Right lobe of liver (tissue), 6 donors: Measurements from ENCODE around the gene NOS3. TPM values are rescaled to one million over a fixed set of nuclear protein-coding genes. Genes with fewer than 3 reads are reported as not detected.

ENCODE experiments used
- ATAC-seq, 4 donors: fragments of 200-7000 bp; cut with Tn5 transposase; one replicate each; pipeline ENCODE4 v1.9.1; 2020; ENCODE audit warnings: mild to moderate bottlenecking in 4 of 4, moderate library complexity in 4 of 4
- DNase-seq, 3 donors: peaks; one replicate each; pipeline ENCODE4 v3.0.0-alpha.2; 2020
- H3K27ac ChIP-seq, 3 donors: fragments of 200-600 bp; one replicate each; pipeline ENCODE4 v1.8.0; 2022
- H3K27me3 ChIP-seq, 2 donors: fragments of 200-600 bp; one replicate each; pipeline ENCODE4 v1.8.0; 2022
- H3K36me3 ChIP-seq, 4 donors: fragments of 200-600 bp; sonication (generic) in 1 of 4; one replicate each; pipeline versions ENCODE4 v1.5.1 to v1.8.0; 2017 to 2022; ENCODE audit warnings: control low read depth in 1 of 4
- H3K4me1 ChIP-seq, 4 donors: fragments of 200-600 bp; sonication (generic) in 1 of 4; one replicate each; pipeline versions ENCODE4 v1.5.1 to v1.8.0; 2017 to 2022; ENCODE audit warnings: control low read depth in 1 of 4
- H3K4me3 ChIP-seq, 3 donors: fragments of 200-600 bp; one replicate each; pipeline ENCODE4 v1.8.0; 2022
- H3K9me3 ChIP-seq, 4 donors: fragments of 200-600 bp; sonication (generic) in 1 of 4; one replicate each; pipeline versions ENCODE4 v1.5.1 to v1.8.0; 2017 to 2022; ENCODE audit warnings: control low read depth in 1 of 4
- CTCF ChIP-seq, 4 donors: fragments of 200-600 bp in 3 of 4; fragments of 450-650 bp in 1 of 4; IDR thresholded peaks; one replicate each; pipeline versions ENCODE4 v1.5.1 to v1.8.0; 2016 to 2022; ENCODE audit warnings: antibody characterized with exemption in 4 of 4, mild to moderate bottlenecking in 2 of 4
- POLR2A ChIP-seq: fragments of 450-650 bp; IDR thresholded peaks from one replicate; pipeline ENCODE4 v1.6.1; 2017; ENCODE audit warnings: antibody characterized with exemption, mild to moderate bottlenecking
- WGBS: methylation state at CpG from one replicate; pipeline ENCODE4 v1.1.6; 2018; ENCODE audit warnings: low coverage, low lambda C conversion rate; ENCODE audit not compliant: insufficient coverage; ENCODE audit errors: missing lambda C conversion rate; 5-methylcytosine and 5-hydroxymethylcytosine counted together
- intact Hi-C, 2 donors: fragments of 100-400 bp; cut with DNase I; formaldehyde crosslinking; loops; one replicate each; pipeline versions ENCODE4 v1.11.2 to v1.14.1; 2022
- total RNA-seq, 6 experiments: library from RNA; depleted of rRNA in 2 of 6; stranded (reverse); fragments of >200 nt in 2 of 6; fragmentation: NEBNext Ultra II Directional in 3 of 6; extraction: Animal tissue kit (Norgen Biotek cat#: 25700) in 3 of 6; gene quantifications; one replicate each; pipeline versions ENCODE4 v1.1.0 to v1.2.4, GENCODE V29; 2016 to 2023
- donor health status: DM: no; HTN: yes; CAD: no.
- donor health status: DM: no; HTN: no; CAD: no.
- donor health status: DM: no; HTN: no; CAD: no.
- donor health status: DM: no; HTN: yes; CAD: no.
- donor health status: DM: no; HTN: yes; CAD: no.

Gene NOS3
- total RNA-seq, 6 experiments from 2014 or later, result 2.4 to 9.2 (median 5.0) TPM

- peak in 1 of 3 donors; percentile 22 for DNase-seq
Observed at GRCh38 chr7:150949564-150949963, 41.3 kb upstream of the NOS3 start.

GRCh38 chr7:150949971-150950491 lies 40.8 kb upstream of the NOS3 start:
- Histone ChIP-seq H3K36me3 (no peaks in the 10 kb centered on the region), H3K4me1 (no peaks in the 10 kb centered on the region), H3K27ac (no peak overlapping the region), H3K27me3 (no peaks in the 10 kb centered on the region), H3K9me3 (no peaks in the 10 kb centered on the region), H3K4me3 (no peak overlapping the region)
- peak in 1 of 3 donors; percentile 35 for DNase-seq
- intact Hi-C loops, result no loop called here
- 76% methylated on average over 5 of the region's 16 CpGs for WGBS
- ATAC-seq, result no peak
- TF ChIP-seq CTCF (IDR thresholded peaks at IDR 0.05), result no peak
- no peak for TF ChIP-seq POLR2A

More at GRCh38 chr7:150949564-150949963, 41.3 kb upstream of the NOS3 start:
- Histone ChIP-seq H3K27ac (no peak overlapping the region), H3K4me1 (no peaks in the 10 kb centered on the region), H3K9me3 (no peaks in the 10 kb centered on the region), H3K36me3 (no peaks in the 10 kb centered on the region), H3K4me3 (no peak overlapping the region), H3K27me3 (no peaks in the 10 kb centered on the region)
- no peak for ATAC-seq
- intact Hi-C loops, result no loop called here
- 50% methylated on average over 4 of the region's 4 CpGs for WGBS
- no peak for TF ChIP-seq POLR2A
- no peak for TF ChIP-seq CTCF (IDR thresholded peaks at IDR 0.05)

GRCh38 chr7:150950496-150951180 lies 40.2 kb upstream of the NOS3 start:
- Histone ChIP-seq H3K9me3 (no peaks in the 10 kb centered on the region), H3K27me3 (no peaks in the 10 kb centered on the region), H3K4me1 (no peaks in the 10 kb centered on the region), H3K27ac (no peak overlapping the region), H3K4me3 (no peak overlapping the region), H3K36me3 (no peaks in the 10 kb centered on the region)
- DNase-seq (peak in 1 of 3 donors; percentile 17), ATAC-seq (no peak)
- intact Hi-C loops, result no loop called here
- TF ChIP-seq CTCF (IDR thresholded peaks at IDR 0.05) (no peak), POLR2A (no peak)
- 85% methylated on average over 6 of the region's 27 CpGs for WGBS

- WGBS, result 96% methylated on average over 4 of the region's 16 CpGs
- H3K27me3 ChIP-seq, result no peaks in the 10 kb centered on the region
- no peaks in the 10 kb centered on the region for H3K4me1 ChIP-seq
- intact Hi-C loops, result no loop called here
- no peak for TF ChIP-seq CTCF (IDR thresholded peaks at IDR 0.05)
- no peak for TF ChIP-seq POLR2A
- H3K9me3 ChIP-seq, result no peaks in the 10 kb centered on the region
- DNase-seq (peak in 1 of 3 donors; percentile 47), ATAC-seq (no peak)
- H3K27ac ChIP-seq, result no peak overlapping the region
- no peaks in the 10 kb centered on the region for H3K36me3 ChIP-seq
- no peak overlapping the region for H3K4me3 ChIP-seq
Observed at GRCh38 chr7:150951181-150951520, 39.7 kb upstream of the NOS3 start.
